Mucosa of descending colon (tissue), 3 donors: Measurements from ENCODE around the gene ZNF771. TPM values are rescaled to one million over a fixed set of nuclear protein-coding genes. Genes with fewer than 3 reads are reported as not detected.

Experiments used
- ATAC-seq: fragments of 200-7000 bp; cut with Tn5 transposase; one replicate; pipeline ENCODE4 v1.9.1; 2020; ENCODE audit warnings: mild to moderate bottlenecking, moderate library complexity
- DNase-seq, 3 donors: peaks; one replicate each; pipeline ENCODE4 v3.0.0-alpha.2; 2020
- H3K36me3 ChIP-seq: fragments of 200-600 bp; one replicate; pipeline ENCODE4 v1.8.0; 2021; ENCODE audit warnings: low read depth, mild to moderate bottlenecking
- H3K4me1 ChIP-seq: fragments of 200-600 bp; one replicate; pipeline ENCODE4 v1.8.0; 2021; ENCODE audit warnings: low read depth, mild to moderate bottlenecking
- H3K4me3 ChIP-seq: fragments of 200-600 bp; one replicate; pipeline ENCODE4 v1.8.0; 2021; ENCODE audit warnings: mild to moderate bottlenecking
- H3K9me3 ChIP-seq: fragments of 200-600 bp; one replicate; pipeline ENCODE4 v1.8.0; 2021; ENCODE audit warnings: mild to moderate bottlenecking
- intact Hi-C, 2 donors: fragments of 100-400 bp; cut with DNase I in 1 of 2; cut with micrococcal nuclease in 1 of 2; formaldehyde crosslinking; loops; one replicate each; pipeline versions ENCODE4 v1.11.0 to v1.11.1; 2022; cut with DNase I, micrococcal nuclease
- total RNA-seq, 3 donors: library from RNA; stranded (reverse); fragmentation: NEBNext Ultra II Directional in 2 of 3; extraction: Animal tissue kit (Norgen Biotek cat#: 25700) in 2 of 3; gene quantifications; one replicate each; pipeline versions ENCODE4 v1.2.1 to v1.2.4, GENCODE V29; 2021 to 2023
- TF ChIP-seq, protein P1 (sequence below): fragments of 200-600 bp; IDR thresholded peaks from one replicate; pipeline ENCODE4 v1.8.0; 2022; ENCODE audit warnings: antibody characterized with exemption, mild to moderate bottlenecking
- donor health status: DM: no; HTN: no; CAD: no; lungs with moderate emphysema.
- donor health status: DM: no; HTN: no; CAD: no.
- donor health status: DM: no; HTN: yes; CAD: no.

Gene ZNF771
- total RNA-seq, 3 donors from 2014 or later: 3.8 to 11.6 (median 4.3) TPM

DNA sequence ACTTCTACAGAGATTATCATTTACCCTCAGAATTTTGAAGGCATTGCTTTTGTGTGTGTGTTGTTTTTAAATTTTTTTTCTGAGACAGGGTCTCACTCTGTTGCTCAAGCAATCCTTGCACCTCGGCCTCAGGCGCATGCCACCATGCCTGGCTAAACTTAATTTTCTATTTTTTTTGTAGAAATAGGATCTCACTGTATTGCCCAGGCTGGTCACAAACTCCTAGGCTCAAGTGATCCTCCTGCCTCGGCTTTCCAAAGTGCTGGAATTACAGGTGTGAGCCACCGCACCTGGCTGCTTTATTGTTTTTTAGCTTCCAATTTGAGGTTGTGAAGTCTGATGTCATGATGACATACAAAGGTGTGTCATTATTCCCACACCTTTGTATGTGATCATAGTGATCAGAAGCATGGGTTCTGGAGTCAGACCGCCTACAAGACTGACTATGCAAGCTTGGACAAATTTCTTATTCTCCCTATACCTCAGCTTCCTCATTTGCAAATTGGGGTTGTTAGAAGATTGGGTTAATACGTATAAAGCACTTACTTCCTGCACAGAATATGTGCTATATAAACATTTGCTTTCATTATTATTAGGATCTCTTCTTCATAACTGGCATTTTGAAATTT is 32.4 kb downstream of the ZNF771 start:
- H3K9me3 ChIP-seq: no peaks in the 10 kb centered on the region
- H3K4me1 ChIP-seq: peaks cover 17% of the 10 kb centered on the region
- intact Hi-C loops: no loop called here
- DNase-seq: no peak
- TF ChIP-seq, protein P1, sequence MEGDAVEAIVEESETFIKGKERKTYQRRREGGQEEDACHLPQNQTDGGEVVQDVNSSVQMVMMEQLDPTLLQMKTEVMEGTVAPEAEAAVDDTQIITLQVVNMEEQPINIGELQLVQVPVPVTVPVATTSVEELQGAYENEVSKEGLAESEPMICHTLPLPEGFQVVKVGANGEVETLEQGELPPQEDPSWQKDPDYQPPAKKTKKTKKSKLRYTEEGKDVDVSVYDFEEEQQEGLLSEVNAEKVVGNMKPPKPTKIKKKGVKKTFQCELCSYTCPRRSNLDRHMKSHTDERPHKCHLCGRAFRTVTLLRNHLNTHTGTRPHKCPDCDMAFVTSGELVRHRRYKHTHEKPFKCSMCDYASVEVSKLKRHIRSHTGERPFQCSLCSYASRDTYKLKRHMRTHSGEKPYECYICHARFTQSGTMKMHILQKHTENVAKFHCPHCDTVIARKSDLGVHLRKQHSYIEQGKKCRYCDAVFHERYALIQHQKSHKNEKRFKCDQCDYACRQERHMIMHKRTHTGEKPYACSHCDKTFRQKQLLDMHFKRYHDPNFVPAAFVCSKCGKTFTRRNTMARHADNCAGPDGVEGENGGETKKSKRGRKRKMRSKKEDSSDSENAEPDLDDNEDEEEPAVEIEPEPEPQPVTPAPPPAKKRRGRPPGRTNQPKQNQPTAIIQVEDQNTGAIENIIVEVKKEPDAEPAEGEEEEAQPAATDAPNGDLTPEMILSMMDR: no peak
- H3K36me3 ChIP-seq: no peaks in the 10 kb centered on the region
- H3K4me3 ChIP-seq: no peak overlapping the region
- ATAC-seq: peak; percentile 35

DNA sequence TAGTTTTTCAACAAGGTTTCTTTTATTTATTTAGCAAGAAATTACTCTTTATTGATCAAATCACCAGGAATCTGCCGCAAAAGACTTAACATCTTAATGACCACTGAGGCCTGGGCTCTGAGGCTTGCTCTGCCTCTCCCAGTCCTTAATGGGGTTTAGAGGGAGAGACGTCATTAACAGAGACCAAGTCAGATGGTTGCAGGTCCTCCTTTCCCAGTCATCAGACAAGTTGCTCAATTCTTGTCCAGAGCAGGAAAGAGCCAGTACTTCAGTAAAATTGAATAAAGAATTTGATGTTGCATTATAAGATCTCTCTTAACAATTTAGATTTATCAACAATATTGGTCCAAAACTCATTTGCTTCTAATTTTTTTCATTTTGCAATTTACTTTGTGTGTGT is 36.2 kb downstream of the ZNF771 start:
- Histone ChIP-seq H3K36me3 (no peaks in the 10 kb centered on the region), H3K9me3 (no peaks in the 10 kb centered on the region), H3K4me1 (peaks cover 29% of the 10 kb centered on the region), H3K4me3 (no peak overlapping the region)
- no peak for ATAC-seq
- intact Hi-C loops: no loop called here
- no peak for DNase-seq
- TF ChIP-seq, protein P1: no peak

DNA sequence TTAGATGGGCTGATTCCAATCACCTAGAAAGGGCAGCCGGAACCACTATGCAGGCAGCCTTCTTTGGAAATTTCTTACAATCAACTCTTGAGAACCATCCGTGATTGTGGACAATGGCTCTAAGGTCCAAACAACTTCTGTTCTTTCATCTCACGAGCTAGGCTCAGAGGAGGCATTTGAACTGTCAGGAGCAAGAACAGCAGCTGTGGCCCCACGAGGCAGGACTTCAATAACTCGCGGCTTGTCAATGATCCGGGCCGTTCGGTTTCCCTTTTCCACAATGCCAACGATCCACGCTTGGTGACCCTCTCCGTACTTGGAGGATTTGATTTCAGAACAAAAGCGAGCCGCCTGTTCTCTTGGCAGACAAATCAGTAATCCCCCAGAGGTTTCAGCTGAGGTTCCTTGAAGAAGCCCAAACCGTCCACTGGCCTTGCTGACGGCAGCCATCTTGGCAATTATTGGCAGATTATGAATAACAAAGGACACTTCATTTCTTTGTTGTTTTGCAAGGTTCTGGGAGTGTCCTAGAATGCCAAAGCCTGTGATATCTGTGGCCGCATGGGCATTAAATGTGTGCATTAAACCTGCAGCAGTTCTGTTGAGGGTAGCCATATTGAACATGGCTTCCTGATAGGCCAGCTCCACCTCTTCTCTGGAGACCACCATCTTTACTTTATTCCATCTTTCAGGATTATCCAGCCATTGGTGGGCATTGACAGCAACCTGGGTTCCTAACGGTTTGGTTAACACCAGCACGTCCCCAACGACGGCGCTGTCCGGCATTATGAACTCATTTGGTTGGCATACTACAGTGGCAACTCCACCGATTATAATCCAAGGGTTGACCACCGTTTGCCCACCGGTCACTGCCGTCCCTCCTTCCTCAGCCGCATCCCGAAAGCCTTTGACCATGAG is 37.1 kb downstream of the ZNF771 start:
- H3K4me1 ChIP-seq: peaks cover 29% of the 10 kb centered on the region
- intact Hi-C loops: no loop called here
- no peaks in the 10 kb centered on the region for H3K9me3 ChIP-seq
- DNase-seq: no peak
- no peak for ATAC-seq
- H3K36me3 ChIP-seq: no peaks in the 10 kb centered on the region
- H3K4me3 ChIP-seq: peak overlapping the region; percentile 80
- TF ChIP-seq, protein P1: no peak

DNA sequence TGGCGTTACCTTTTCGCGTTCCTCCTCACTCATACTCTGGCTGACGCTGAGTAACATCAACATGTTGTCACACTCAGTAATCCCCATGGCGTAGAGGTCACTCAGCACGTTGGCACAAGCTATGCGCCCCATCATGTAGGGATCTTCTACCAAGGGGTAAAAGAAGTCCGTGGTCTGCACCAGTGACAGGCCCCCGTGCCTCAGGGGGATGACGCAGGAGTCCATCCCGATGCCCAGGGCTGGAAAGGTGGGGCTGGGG is 37.7 kb downstream of the ZNF771 start:
- DNase-seq (no peak), ATAC-seq (no peak)
- peak overlapping the region; percentile 80 for H3K4me3 ChIP-seq
- no peaks in the 10 kb centered on the region for H3K9me3 ChIP-seq
- TF ChIP-seq, protein P1: no peak
- intact Hi-C loops: no loop called here
- no peaks in the 10 kb centered on the region for H3K36me3 ChIP-seq
- H3K4me1 ChIP-seq: peaks cover 29% of the 10 kb centered on the region

DNA sequence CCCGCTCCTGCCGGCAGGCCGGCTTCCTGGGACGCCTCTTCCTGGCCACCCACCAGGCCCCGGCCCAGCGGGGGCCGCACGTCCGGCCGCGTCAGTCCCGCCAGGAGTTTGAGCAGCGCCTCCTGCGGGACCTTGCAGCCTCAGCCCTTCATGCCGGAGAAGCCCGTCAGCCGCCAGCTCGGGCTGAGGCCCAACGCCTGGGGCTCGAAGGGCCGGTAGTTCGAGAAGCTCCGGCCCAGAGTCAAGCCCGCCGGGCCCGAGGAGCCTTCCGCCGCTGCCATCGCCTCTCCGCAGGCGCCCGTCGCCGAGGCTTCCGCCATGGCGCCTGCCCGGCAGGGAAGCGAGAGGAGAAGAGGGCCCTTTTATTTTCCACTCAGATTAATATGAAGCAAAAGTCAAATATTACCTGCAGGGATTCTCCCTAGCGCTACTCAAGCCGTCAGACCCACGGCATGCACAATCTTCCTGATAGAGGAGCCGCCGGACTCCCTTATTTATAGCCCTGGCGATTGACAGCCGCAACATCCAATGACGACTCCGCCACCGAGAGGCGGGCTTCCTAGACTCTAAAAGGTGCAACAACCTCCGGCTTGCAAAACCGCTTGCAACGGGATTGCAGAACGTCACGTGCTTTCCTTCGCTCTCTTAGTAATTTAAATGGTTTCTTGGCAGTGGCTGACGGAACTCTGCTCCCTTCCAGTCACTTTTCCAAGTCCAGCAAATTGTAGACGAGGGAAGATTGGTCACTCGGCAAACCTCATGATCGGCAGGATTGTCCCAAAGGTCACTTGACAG is 38.2 kb downstream of the ZNF771 start, which contains the start of gene SEPHS2:
SEPHS2 (minus strand) TSS at position 467 of the 795 bp plus-strand sequence; CDS start at position 320, 147 bp downstream.
- ATAC-seq (peak; percentile 93), DNase-seq (peak; percentile 99 to 100 (median 99))
- Histone ChIP-seq H3K4me3 (peak within 1 kb of the TSS; percentile 80), H3K9me3 (no peaks in the 10 kb centered on the region), H3K36me3 (no peaks in the 10 kb centered on the region), H3K4me1 (peaks cover 29% of the 10 kb centered on the region)
- intact Hi-C loops: no loop called here
- TF ChIP-seq, protein P1: no peak
